SK-N-SH (cell line): ENCODE results near the gene MYOCOS. TPM values are rescaled to one million over a fixed set of nuclear protein-coding genes. Genes with fewer than 3 reads are reported as not detected.

Experiments
- CTCF ChIA-PET: fragments of 300-600, 350-600 bp; formaldehyde crosslinking; extraction: SDS; loops from one replicate; lab custom pipeline; 2021; lab: Yijun Ruan, JAX
- POLR2A ChIA-PET: fragments of 350-600 bp; sonication (Branson Sonifier 250); formaldehyde crosslinking; extraction: SDS; loops from one replicate; lab custom pipeline; 2020; ENCODE audit warnings: antibody characterized with exemption, inconsistent platforms; lab: Yijun Ruan, JAX
- DNase-seq: peaks from one replicate; pipeline ENCODE4 v3.0.0; 2012
- H2AFZ ChIP-seq: fragments of 200-600 bp; sonication (generic); 2 replicates; pipeline ENCODE4 v1.8.1; 2016; ENCODE audit warnings: antibody characterized with exemption, mild to moderate bottlenecking, low read depth
- H3F3A ChIP-seq: fragments of 200-600 bp; sonication (generic); replicated peaks from 2 replicates; pipeline ENCODE3; 2016; ENCODE audit warnings: antibody characterized with exemption, mild to moderate bottlenecking; ENCODE audit not compliant: insufficient read depth
- H3K27ac ChIP-seq, 2 experiments: fragments of 200-500 bp in 1 of 2; fragments of 200-600 bp in 1 of 2; sonication (Bioruptor generic) in 1 of 2; sonication (generic), shearing (Covaris generic) in 1 of 2; 2 replicates each; pipeline versions ENCODE4 v1.5.1 to v1.6.1; 2014 to 2016; ENCODE audit warnings: low read depth in 2 of 2, inconsistent platforms in 1 of 2, low read length in 1 of 2, mild to moderate bottlenecking in 1 of 2, mixed read lengths in 1 of 2
- H3K27me3 ChIP-seq: fragments of 200-600 bp; sonication (generic), shearing (Covaris generic); 2 replicates; pipeline ENCODE4 v1.6.1; 2016; ENCODE audit warnings: mixed run types; ENCODE audit not compliant: insufficient read depth
- H3K36me3 ChIP-seq, 2 experiments: fragments of 200-500 bp in 1 of 2; fragments of 200-600 bp in 1 of 2; sonication (Bioruptor generic) in 1 of 2; sonication (generic) in 1 of 2; replicated peaks in 1 of 2; 2 replicates each; pipeline versions ENCODE3 to v1.5.1; 2014 to 2016; ENCODE audit warnings: low read length in 1 of 2, mild to moderate bottlenecking in 1 of 2; ENCODE audit not compliant: insufficient read depth in 2 of 2, control insufficient read depth in 1 of 2
- H3K4me1 ChIP-seq, 2 experiments: fragments of 200-500 bp in 1 of 2; fragments of 200-600 bp in 1 of 2; sonication (Bioruptor generic) in 1 of 2; sonication (generic), shearing (Covaris generic) in 1 of 2; 2 replicates each; pipeline versions ENCODE4 v1.5.1 to v1.6.1; 2014 to 2016; ENCODE audit warnings: low read depth in 1 of 2, low read length in 1 of 2, mixed run types in 1 of 2; ENCODE audit not compliant: insufficient read depth in 2 of 2, control insufficient read depth in 1 of 2
- H3K4me2 ChIP-seq: fragments of 200-600 bp; sonication (generic), shearing (Covaris generic); 2 replicates; pipeline ENCODE4 v1.6.1; 2017; ENCODE audit warnings: mixed run types
- H3K4me3 ChIP-seq, 2 experiments: fragments of 200-500 bp in 1 of 2; fragments of 200-600 bp in 1 of 2; sonication (Bioruptor generic) in 1 of 2; sonication (generic), shearing (Covaris generic) in 1 of 2; 2 replicates each; pipeline versions ENCODE4 v1.5.1 to v1.8.1; 2014 to 2016; ENCODE audit warnings: low read depth in 2 of 2, inconsistent platforms in 1 of 2, low read length in 1 of 2, mild to moderate bottlenecking in 1 of 2, mixed read lengths in 1 of 2, moderate library complexity in 1 of 2
- H3K79me2 ChIP-seq: fragments of 200-600 bp; sonication (generic); 2 replicates; pipeline ENCODE4 v1.8.1; 2017; ENCODE audit warnings: mild to moderate bottlenecking; ENCODE audit not compliant: insufficient read depth
- H3K9ac ChIP-seq: fragments of 200-600 bp; sonication (generic); 2 replicates; pipeline ENCODE4 v1.6.1; 2017; ENCODE audit warnings: mixed run types
- H3K9me2 ChIP-seq: fragments of 200-600 bp; sonication (generic); 2 replicates; pipeline ENCODE4 v1.6.1; 2017; ENCODE audit warnings: mixed run types
- H3K9me3 ChIP-seq: fragments of 200-600 bp; sonication (generic); 2 replicates; pipeline ENCODE4 v1.6.1; 2017; ENCODE audit warnings: mixed run types, mild to moderate bottlenecking, moderate library complexity
- H4K20me1 ChIP-seq: fragments of 200-600 bp; sonication (generic); 2 replicates; pipeline ENCODE4 v1.6.1; 2017; ENCODE audit warnings: mild to moderate bottlenecking, mixed run types; ENCODE audit not compliant: insufficient read depth
- ELF1 ChIP-seq: IDR thresholded peaks from 2 replicates; pipeline ENCODE4 v1.4.0; 2012
- EZH2phosphoT487 ChIP-seq: fragments of 200-600 bp; sonication (generic); IDR thresholded peaks from 2 replicates; pipeline ENCODE4 v1.6.1; 2017; ENCODE audit warnings: low read depth, mixed run types, mild to moderate bottlenecking, antibody characterized with exemption, moderate library complexity, borderline replicate concordance
- FOXM1 ChIP-seq: IDR thresholded peaks from 2 replicates; pipeline ENCODE4 v1.4.0; 2012; ENCODE audit warnings: low read depth, mild to moderate bottlenecking
- MXI1 ChIP-seq: IDR thresholded peaks from 2 replicates; pipeline ENCODE4 v1.6.1; 2012; ENCODE audit warnings: mild to moderate bottlenecking, low read depth, low read length, improper control_type of control experiment
- PBX3 ChIP-seq: IDR thresholded peaks from 2 replicates; pipeline ENCODE4; 2012
- RCOR1 ChIP-seq: fragments of 150-350 bp; IDR thresholded peaks from 2 replicates; pipeline ENCODE4 v1.6.1; 2017; ENCODE audit warnings: antibody characterized with exemption, low read length
- SMC3 ChIP-seq: IDR thresholded peaks from 2 replicates; pipeline ENCODE4 v1.6.1; 2012; ENCODE audit warnings: low read depth, low read length, improper control_type of control experiment
- TAF1 ChIP-seq: IDR thresholded peaks from 2 replicates; pipeline ENCODE4 v1.6.1; 2012; ENCODE audit warnings: low read depth, mild to moderate bottlenecking, low read length, moderate library complexity, borderline replicate concordance
- WGBS: methylation state at CpG from one replicate; pipeline ENCODE4 v1.1.6; 2017; ENCODE audit warnings: low lambda C conversion rate; 5-methylcytosine and 5-hydroxymethylcytosine counted together
- polyA plus RNA-seq, 3 experiments: library from polyadenylated mRNA; depleted of rRNA; stranded (reverse); fragments of >200 nt; gene quantifications; 2 replicates each; pipeline ENCODE4 v1.2.3, GENCODE V29; 2012
- TF ChIP-seq, protein P1 (sequence below): IDR thresholded peaks from 2 replicates; pipeline ENCODE4 v1.4.0; 2012; ENCODE audit warnings: low read depth, borderline replicate concordance

The MYOCOS gene
- polyA plus RNA-seq, 1 of the 3 experiments (the other 2 are of a cell fraction): not detected

- ChIA-PET CTCF (interaction anchor here (0.7 to 1.3 kb wide), 3 partner anchors 8 to 328 kb away, joined by 3 to 5 read pairs (median 3); no protein-coding TSS in a partner anchor), POLR2A (no interaction called here)
- no peak overlapping the region for H3K9ac ChIP-seq
- WGBS: 62% methylated on average over 9 of the region's 10 CpGs
- peaks cover 0 to 13% of the 10 kb centered on the region in 2 experiments; a peak in 2 of 4 replicates for H3K4me1 ChIP-seq
- H3F3A ChIP-seq: no peaks in the 10 kb centered on the region
- H3K9me3 ChIP-seq: no peaks in the 10 kb centered on the region
- H3K79me2 ChIP-seq: no peaks in the 10 kb centered on the region
- H3K27me3 ChIP-seq: peaks cover 6% of the 10 kb centered on the region; the same call in 1 of the 2 replicates
- no peaks in the 10 kb centered on the region for H4K20me1 ChIP-seq
- no peaks in the 10 kb centered on the region for H3K9me2 ChIP-seq
- H2AFZ ChIP-seq: no peak overlapping the region
- H3K4me3 ChIP-seq: no peak overlapping the region
- TF ChIP-seq MXI1: no peak
- TF ChIP-seq, protein P1, sequence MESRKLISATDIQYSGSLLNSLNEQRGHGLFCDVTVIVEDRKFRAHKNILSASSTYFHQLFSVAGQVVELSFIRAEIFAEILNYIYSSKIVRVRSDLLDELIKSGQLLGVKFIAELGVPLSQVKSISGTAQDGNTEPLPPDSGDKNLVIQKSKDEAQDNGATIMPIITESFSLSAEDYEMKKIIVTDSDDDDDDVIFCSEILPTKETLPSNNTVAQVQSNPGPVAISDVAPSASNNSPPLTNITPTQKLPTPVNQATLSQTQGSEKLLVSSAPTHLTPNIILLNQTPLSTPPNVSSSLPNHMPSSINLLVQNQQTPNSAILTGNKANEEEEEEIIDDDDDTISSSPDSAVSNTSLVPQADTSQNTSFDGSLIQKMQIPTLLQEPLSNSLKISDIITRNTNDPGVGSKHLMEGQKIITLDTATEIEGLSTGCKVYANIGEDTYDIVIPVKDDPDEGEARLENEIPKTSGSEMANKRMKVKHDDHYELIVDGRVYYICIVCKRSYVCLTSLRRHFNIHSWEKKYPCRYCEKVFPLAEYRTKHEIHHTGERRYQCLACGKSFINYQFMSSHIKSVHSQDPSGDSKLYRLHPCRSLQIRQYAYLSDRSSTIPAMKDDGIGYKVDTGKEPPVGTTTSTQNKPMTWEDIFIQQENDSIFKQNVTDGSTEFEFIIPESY: no peak
- no peak for TF ChIP-seq ELF1
- no peak for TF ChIP-seq FOXM1
- no peak for TF ChIP-seq RCOR1
- no peak for TF ChIP-seq TAF1
- TF ChIP-seq EZH2phosphoT487: no peak
- TF ChIP-seq SMC3: no peak
- DNase-seq: no peak
- no peak overlapping the region for H3K27ac ChIP-seq
- H3K4me2 ChIP-seq: no peak overlapping the region
- no peaks in the 10 kb centered on the region for H3K36me3 ChIP-seq
Measured at GRCh38 chr1:171641076-171641864, 19.2 kb downstream of the MYOCOS start.

- no peaks in the 10 kb centered on the region for H3K9me3 ChIP-seq
- H3K9ac ChIP-seq: no peak overlapping the region
- no peak for DNase-seq
- CTCF ChIA-PET: interaction anchor here (0.7 to 4.7 kb wide), 3 partner anchors 9 to 75 kb away, joined by 3 to 63 read pairs (median 5); no protein-coding TSS in a partner anchor
- no peak overlapping the region for H3K4me2 ChIP-seq
- H3F3A ChIP-seq: no peaks in the 10 kb centered on the region
- H4K20me1 ChIP-seq: no peaks in the 10 kb centered on the region
- no peaks in the 10 kb centered on the region for H3K9me2 ChIP-seq
- H2AFZ ChIP-seq: no peak overlapping the region
- H3K4me1 ChIP-seq: peaks cover 0 to 13% of the 10 kb centered on the region in 2 experiments; a peak in 2 of 4 replicates
- peaks cover 6% of the 10 kb centered on the region; the same call in 1 of the 2 replicates for H3K27me3 ChIP-seq
- H3K36me3 ChIP-seq: no peaks in the 10 kb centered on the region
- no peaks in the 10 kb centered on the region for H3K79me2 ChIP-seq
- POLR2A ChIA-PET: no interaction called here
- TF ChIP-seq PBX3: no peak
- no peak overlapping the region for H3K4me3 ChIP-seq
- 68% methylated on average over 4 of the region's 4 CpGs for WGBS
- no peak overlapping the region for H3K27ac ChIP-seq
Measured at GRCh38 chr1:171642197-171642596, 20.2 kb downstream of the MYOCOS start.
